Renal cortex interstitium (tissue), 11 donors: ENCODE measurements around the gene CKMT2. TPM values are rescaled to one million over a fixed set of nuclear protein-coding genes. Genes with fewer than 3 reads are reported as not detected.
"Not testable (repeated sequence)": the region's sequence is repeated elsewhere in the genome, so short reads cannot be mapped to it uniquely, and the experiment has no call there.

Experiments used
- DNase-seq, 11 donors: peaks; one replicate each; pipeline ENCODE4 v3.0.0-alpha.2; 2013; ENCODE audit warnings: low read depth in 9 of 11, low spot score in 4 of 11; ENCODE audit errors: extremely low read depth in 1 of 11
- polyA plus RNA-seq, 3 donors: library from polyadenylated mRNA; unstranded; fragments of 120-200 nt; gene quantifications; one replicate each; pipeline ENCODE4 v1.2.1, GENCODE V29; 2013; ENCODE audit not compliant: insufficient read length in 3 of 3

Gene CKMT2
- polyA plus RNA-seq, 3 donors: 4.9 to 10.5 (median 5.7) TPM

DNA sequence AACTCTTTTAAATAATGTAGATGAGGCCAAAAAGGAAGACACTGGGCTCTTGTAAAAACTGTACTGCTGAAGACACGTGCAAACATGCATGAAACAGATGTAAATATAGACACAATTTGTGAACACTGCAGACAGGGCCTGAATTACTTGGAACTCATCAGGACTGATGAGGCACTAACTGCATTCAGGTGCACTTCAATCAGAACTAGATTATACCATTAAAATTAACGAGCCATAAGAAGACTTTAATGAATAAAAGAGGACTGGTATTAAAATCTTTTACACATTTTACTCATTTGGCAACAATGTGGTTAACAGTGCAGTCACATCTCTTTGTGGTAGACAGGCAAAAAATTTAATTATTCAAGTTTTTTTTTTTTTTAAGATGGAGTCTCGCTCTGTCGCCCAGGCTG lies 54.9 kb downstream of the CKMT2 start:
- DNase-seq: no peak

DNA sequence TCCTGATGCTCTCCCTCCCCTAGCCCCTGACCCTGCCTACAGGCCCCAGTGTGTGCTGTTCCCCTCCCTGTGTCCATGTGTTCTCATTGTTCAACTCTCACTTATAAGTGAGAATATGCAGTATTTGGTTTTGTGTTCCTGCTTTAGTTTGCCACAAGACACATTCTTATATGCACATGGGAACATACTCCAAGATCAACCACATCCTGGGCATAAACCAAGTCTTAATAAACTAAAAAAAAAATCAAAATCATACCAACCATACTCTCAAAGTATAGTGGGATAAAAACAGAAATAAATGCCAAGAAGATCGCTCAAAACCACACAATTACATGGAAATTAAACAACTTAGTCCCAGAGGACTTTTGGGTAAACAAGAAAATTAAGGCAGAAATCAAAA lies 57.0 kb downstream of the CKMT2 start:
- no peak for DNase-seq

DNA sequence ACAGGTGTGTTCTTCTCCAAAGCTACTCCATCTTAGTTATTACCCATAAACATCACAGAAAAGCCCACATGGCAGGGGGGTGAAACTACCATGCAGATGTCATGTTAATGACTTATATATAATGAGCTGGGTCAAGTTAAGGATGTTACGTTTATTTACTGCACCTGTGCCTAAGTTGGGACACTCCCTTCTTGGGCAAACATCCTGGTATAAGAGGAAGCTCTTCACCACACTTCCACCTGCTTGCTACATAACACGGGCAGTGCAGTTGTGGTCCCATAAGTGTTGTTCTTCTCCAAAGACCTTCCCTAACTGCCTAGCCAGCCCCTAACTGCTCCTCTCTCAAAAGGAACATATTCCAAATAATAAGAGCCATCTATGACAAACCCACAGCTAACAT lies 59.0 kb downstream of the CKMT2 start:
- DNase-seq: no peak

DNA sequence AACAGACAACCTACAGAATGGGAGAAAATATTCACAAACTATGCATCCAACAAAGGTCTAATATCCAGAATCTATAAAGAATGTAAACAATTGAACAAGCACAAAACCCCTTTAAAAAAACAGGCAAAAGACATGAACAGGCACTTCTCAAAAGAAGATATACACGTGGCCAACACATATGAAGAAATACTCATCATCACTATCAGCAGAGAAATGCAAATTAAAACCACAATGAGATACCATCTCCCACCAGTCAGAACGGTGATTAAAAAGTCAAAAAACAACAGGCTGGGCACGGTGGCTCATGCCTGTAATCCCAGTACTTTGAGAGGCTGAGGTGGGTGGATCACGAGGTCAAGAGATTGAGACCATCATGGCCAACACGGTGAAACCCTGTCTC lies 60.9 kb downstream of the CKMT2 start:
- DNase-seq: not testable (repeated sequence)

GRCh38 chr5:81297531-81297930 lies 64.4 kb downstream of the CKMT2 start:
- no peak for DNase-seq

GRCh38 chr5:81300921-81301270 lies 67.8 kb downstream of the CKMT2 start:
- no peak for DNase-seq

GRCh38 chr5:81301271-81302015 lies 68.3 kb downstream of the CKMT2 start, which contains the start of gene ZCCHC9:
Gene ZCCHC9 (plus strand): TSS chr5:81301587. CDS start chr5:81304758, 3,171 bp downstream.
- DNase-seq: peak; percentile 91 to 96 (median 94)

DNA sequence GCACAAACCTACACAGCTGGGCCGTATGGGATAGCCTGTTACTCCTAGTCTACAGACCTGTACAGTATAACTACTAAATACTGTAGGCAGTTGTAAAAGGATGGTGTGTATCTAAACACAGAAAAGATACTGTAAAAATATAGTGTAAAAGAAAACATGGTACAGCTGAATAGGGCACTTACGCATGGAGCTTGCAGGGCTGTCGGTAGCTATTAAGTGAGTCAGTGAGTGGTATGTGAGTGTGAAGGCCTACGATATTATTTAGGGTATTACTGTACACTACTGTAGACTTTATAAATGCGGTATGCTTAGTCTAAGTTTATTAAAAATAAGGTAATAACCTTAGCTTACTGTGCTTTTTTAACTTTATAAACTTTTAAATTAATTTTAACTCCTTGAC lies 69.5 kb downstream of the CKMT2 start:
- DNase-seq: no peak

DNA sequence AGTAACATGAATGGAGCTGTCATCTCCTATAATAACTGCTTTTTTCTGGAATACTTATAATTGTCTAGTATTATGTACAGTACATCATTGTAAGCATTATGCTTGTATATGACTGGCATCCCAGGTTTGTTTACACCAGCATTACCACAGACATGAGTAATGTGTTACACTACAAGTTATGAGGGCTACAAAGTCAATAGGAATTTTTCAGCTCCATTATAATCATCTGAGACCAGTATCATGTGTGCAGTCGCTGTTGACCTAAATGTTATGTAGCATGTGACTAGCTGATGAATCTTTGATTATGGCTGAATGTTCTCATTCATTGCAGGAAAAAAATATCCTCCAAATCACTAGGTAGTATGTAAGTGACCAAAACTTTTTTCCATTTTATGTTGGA lies 70.4 kb downstream of the CKMT2 start:
- DNase-seq: no peak

DNA sequence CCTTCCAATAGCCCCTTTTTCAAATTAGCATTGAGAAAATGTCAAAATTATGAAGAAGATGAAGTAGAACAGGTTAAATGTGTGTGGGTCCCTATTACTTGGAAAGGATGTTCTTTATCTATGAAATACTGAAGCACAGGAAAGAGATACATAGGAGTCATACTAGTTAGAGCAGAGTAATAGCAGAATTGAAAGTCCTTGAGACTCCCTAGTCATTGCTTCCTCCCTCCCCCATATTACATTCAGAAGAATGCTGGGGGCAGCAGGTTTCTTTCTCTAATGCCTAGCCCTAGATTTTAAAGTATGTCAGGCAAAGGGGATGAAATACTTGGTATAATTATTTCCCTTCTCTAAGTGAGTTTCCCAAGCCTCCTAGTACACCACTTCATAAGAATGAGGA lies 72.7 kb downstream of the CKMT2 start:
- DNase-seq: no peak

GRCh38 chr5:81308836-81309235 lies 75.7 kb downstream of the CKMT2 start:
- no peak for DNase-seq

DNA sequence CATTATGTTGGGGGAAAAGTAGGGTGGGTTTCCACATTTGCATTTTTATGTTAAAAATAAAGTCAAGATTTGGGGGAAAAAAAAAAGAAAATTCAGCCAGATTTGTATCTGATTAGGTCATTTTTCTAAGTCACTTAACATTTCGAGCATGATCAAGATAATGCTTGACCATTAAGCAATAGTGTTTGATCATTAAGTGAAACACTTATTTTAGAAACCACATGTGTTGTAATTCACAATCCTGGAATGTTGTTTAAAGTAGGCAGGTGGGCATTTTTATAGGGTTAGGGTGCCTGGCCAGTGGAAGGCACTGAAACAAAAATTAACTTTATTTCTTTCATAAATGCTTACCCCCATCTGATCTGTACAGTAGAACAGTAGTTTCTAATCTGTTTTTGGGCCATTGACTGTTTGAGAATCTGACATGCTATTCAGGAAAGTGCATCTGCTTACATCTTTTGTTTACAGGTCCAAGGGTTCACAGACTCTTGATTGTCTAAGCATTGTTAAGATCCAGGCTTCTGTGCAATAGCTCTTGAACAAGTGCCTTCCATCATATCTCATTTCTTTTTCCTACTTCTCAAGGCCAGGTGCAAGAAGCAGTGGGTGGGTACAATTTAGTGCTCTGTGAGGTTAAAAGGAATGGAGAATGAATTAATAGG lies 77.4 kb downstream of the CKMT2 start:
- DNase-seq: no peak

- no peak for DNase-seq
Observed at GRCh38 chr5:81313278-81313677, 80.2 kb downstream of the CKMT2 start.

- DNase-seq: no peak
Observed at GRCh38 chr5:81313686-81314085, 80.6 kb downstream of the CKMT2 start.

DNA sequence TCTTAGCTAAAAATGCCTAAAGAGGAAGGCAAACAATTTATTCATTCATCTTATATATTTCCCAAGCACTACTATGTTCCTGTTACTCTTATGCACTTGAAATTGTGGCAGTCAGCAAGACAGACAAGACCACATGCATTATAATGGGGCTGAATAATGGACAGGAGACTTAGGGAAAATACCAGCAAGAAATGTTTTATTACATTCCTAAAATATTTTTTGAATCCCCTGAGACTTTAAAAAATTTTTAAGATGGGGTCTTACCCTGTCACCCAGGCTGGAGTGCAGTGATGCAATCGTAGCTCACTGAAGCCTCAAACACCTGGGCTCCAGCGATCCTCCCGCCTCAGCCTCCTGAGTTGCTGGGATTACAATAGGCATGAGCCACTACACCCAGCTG lies 81.5 kb downstream of the CKMT2 start:
- no peak for DNase-seq

DNA sequence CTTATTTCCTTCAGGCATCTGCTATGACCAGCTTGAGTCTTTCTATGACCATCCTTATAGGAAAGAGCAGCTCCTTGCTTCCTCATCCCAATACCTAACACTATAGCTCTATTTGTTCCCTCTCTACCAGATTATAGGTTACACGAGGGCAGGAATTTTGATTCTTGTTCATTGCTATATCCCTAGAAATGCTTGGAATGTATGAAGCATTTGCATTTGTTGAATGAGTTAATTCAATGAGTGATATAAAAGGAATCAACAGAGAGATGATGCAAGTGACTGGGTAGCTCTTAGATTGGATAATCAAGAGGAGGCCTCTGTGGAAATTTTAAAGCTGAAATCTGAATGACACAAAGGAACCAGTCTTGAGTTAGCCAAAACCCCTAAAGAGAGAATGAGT lies 82.2 kb downstream of the CKMT2 start:
- no peak for DNase-seq

- no peak for DNase-seq
Observed at GRCh38 chr5:81315830-81316229, 82.7 kb downstream of the CKMT2 start.
